IMR-90 (cell line): ENCODE measurements around the gene PCMTD2.

Source experiments
- CEBPB ChIP-seq: IDR thresholded peaks from 2 replicates; pipeline ENCODE4 v1.6.1; 2012; ENCODE audit warnings: low read depth, low read length, improper control_type of control experiment
- POLR2A ChIP-seq: IDR thresholded peaks from 2 replicates; pipeline ENCODE4 v1.6.1; 2012; ENCODE audit warnings: mild to moderate bottlenecking, low read depth, low read length
- RFX5 ChIP-seq: IDR thresholded peaks from 2 replicates; pipeline ENCODE4 v1.8.0; 2012; ENCODE audit warnings: low read depth, mild to moderate bottlenecking, low read length, moderate library complexity
- TF ChIP-seq, protein P1 (sequence below): conservative IDR thresholded peaks from 2 replicates; pipeline ENCODE4 v1.5.1; 2012; ENCODE audit warnings: mild to moderate bottlenecking, low read depth, low read length, improper control_type of control experiment

GRCh38 chr20:64277571-64278316 lies 22.2 kb downstream of the PCMTD2 start:
- TF ChIP-seq, protein P1, sequence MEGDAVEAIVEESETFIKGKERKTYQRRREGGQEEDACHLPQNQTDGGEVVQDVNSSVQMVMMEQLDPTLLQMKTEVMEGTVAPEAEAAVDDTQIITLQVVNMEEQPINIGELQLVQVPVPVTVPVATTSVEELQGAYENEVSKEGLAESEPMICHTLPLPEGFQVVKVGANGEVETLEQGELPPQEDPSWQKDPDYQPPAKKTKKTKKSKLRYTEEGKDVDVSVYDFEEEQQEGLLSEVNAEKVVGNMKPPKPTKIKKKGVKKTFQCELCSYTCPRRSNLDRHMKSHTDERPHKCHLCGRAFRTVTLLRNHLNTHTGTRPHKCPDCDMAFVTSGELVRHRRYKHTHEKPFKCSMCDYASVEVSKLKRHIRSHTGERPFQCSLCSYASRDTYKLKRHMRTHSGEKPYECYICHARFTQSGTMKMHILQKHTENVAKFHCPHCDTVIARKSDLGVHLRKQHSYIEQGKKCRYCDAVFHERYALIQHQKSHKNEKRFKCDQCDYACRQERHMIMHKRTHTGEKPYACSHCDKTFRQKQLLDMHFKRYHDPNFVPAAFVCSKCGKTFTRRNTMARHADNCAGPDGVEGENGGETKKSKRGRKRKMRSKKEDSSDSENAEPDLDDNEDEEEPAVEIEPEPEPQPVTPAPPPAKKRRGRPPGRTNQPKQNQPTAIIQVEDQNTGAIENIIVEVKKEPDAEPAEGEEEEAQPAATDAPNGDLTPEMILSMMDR: no peak
- TF ChIP-seq RFX5 (no peak), CEBPB (no peak), POLR2A (no peak)
